MG63 (cell line): Measurements from ENCODE around the gene MAST4. TPM values are rescaled to one million over a fixed set of nuclear protein-coding genes. Genes with fewer than 3 reads are reported as not detected.

Source experiments
- DNase-seq: peaks from one replicate; pipeline ENCODE4 v3.0.0-alpha.2; 2020
- H3K27me3 ChIP-seq: fragments of 250-450 bp; sonication (Bioruptor Pico); 2 replicates; pipeline ENCODE4 v1.5.1; 2020; ENCODE audit warnings: mild to moderate bottlenecking, moderate library complexity
- H3K36me3 ChIP-seq: fragments of 250-450 bp; sonication (Bioruptor Pico); 2 replicates; pipeline ENCODE4 v1.5.1; 2020; ENCODE audit warnings: mild to moderate bottlenecking, moderate library complexity
- H3K4me3 ChIP-seq: fragments of 250-450 bp; sonication (Bioruptor Pico); 2 replicates; pipeline ENCODE4 v1.5.1; 2020; ENCODE audit warnings: mild to moderate bottlenecking, moderate library complexity
- H3K9me3 ChIP-seq: fragments of 250-450 bp; sonication (Bioruptor Pico); 2 replicates; pipeline ENCODE4 v1.5.1; 2020; ENCODE audit warnings: mild to moderate bottlenecking, moderate library complexity
- total RNA-seq: library from RNA; depleted of rRNA; stranded (reverse); fragments of >200 nt; shearing (Covaris generic); gene quantifications from 2 replicates; pipeline ENCODE4 v1.2.3, GENCODE V29; 2014; ENCODE audit warnings: low replicate concordance

Gene MAST4
- total RNA-seq, 1 experiment from 2014 or later = 0.16 TPM

- Histone ChIP-seq H3K36me3 (no peaks in the 10 kb centered on the region), H3K27me3 (no peaks in the 10 kb centered on the region), H3K4me3 (no peak overlapping the region), H3K9me3 (no peaks in the 10 kb centered on the region)
- DNase-seq = no peak
Observed at GRCh38 chr5:67053229-67053628, 457.0 kb downstream of the MAST4 start.

GRCh38 chr5:67058998-67059743 lies 463.0 kb downstream of the MAST4 start:
- no peak for DNase-seq
- no peaks in the 10 kb centered on the region for H3K36me3 ChIP-seq
- H3K4me3 ChIP-seq = no peak overlapping the region
- H3K9me3 ChIP-seq = no peaks in the 10 kb centered on the region
- no peaks in the 10 kb centered on the region for H3K27me3 ChIP-seq

GRCh38 chr5:67059744-67060490 lies 463.7 kb downstream of the MAST4 start:
- Histone ChIP-seq H3K27me3 (no peaks in the 10 kb centered on the region), H3K4me3 (no peak overlapping the region), H3K36me3 (no peaks in the 10 kb centered on the region), H3K9me3 (no peaks in the 10 kb centered on the region)
- peak; percentile 8 for DNase-seq

- Histone ChIP-seq H3K4me3 (no peak overlapping the region), H3K27me3 (no peaks in the 10 kb centered on the region), H3K36me3 (no peaks in the 10 kb centered on the region), H3K9me3 (no peaks in the 10 kb centered on the region)
- no peak for DNase-seq
Observed at GRCh38 chr5:67061511-67061910, 465.3 kb downstream of the MAST4 start.

- no peaks in the 10 kb centered on the region for H3K9me3 ChIP-seq
- H3K4me3 ChIP-seq = no peak overlapping the region
- H3K36me3 ChIP-seq = no peaks in the 10 kb centered on the region
- H3K27me3 ChIP-seq = no peaks in the 10 kb centered on the region
- no peak for DNase-seq
Observed at GRCh38 chr5:67063055-67063454, 466.9 kb downstream of the MAST4 start.

GRCh38 chr5:67063791-67064190 lies 467.6 kb downstream of the MAST4 start:
- DNase-seq = peak; percentile 5
- Histone ChIP-seq H3K27me3 (no peaks in the 10 kb centered on the region), H3K9me3 (no peaks in the 10 kb centered on the region), H3K36me3 (no peaks in the 10 kb centered on the region), H3K4me3 (no peak overlapping the region)

- Histone ChIP-seq H3K36me3 (no peaks in the 10 kb centered on the region), H3K4me3 (no peak overlapping the region), H3K9me3 (no peaks in the 10 kb centered on the region), H3K27me3 (no peaks in the 10 kb centered on the region)
- no peak for DNase-seq
Observed at GRCh38 chr5:67065237-67065636, 469.0 kb downstream of the MAST4 start.

GRCh38 chr5:67065696-67066095 lies 469.5 kb downstream of the MAST4 start:
- H3K27me3 ChIP-seq = no peaks in the 10 kb centered on the region
- H3K9me3 ChIP-seq = no peaks in the 10 kb centered on the region
- no peak for DNase-seq
- H3K4me3 ChIP-seq = no peak overlapping the region
- no peaks in the 10 kb centered on the region for H3K36me3 ChIP-seq

- no peaks in the 10 kb centered on the region for H3K27me3 ChIP-seq
- H3K36me3 ChIP-seq = no peaks in the 10 kb centered on the region
- DNase-seq = no peak
- no peak overlapping the region for H3K4me3 ChIP-seq
- no peaks in the 10 kb centered on the region for H3K9me3 ChIP-seq
Observed at GRCh38 chr5:67066815-67067214, 470.6 kb downstream of the MAST4 start.

- Histone ChIP-seq H3K9me3 (no peaks in the 10 kb centered on the region), H3K4me3 (no peak overlapping the region), H3K27me3 (no peaks in the 10 kb centered on the region), H3K36me3 (no peaks in the 10 kb centered on the region)
- no peak for DNase-seq
Observed at GRCh38 chr5:67073045-67073680, 477.0 kb downstream of the MAST4 start.

- Histone ChIP-seq H3K9me3 (no peaks in the 10 kb centered on the region), H3K36me3 (no peaks in the 10 kb centered on the region), H3K27me3 (no peaks in the 10 kb centered on the region), H3K4me3 (no peak overlapping the region)
- DNase-seq = no peak
Observed at GRCh38 chr5:67077296-67077695, 481.1 kb downstream of the MAST4 start.

- H3K27me3 ChIP-seq = no peaks in the 10 kb centered on the region
- H3K4me3 ChIP-seq = no peak overlapping the region
- H3K9me3 ChIP-seq = no peaks in the 10 kb centered on the region
- no peak for DNase-seq
- H3K36me3 ChIP-seq = no peaks in the 10 kb centered on the region
Observed at GRCh38 chr5:67081261-67081660, 485.1 kb downstream of the MAST4 start.

GRCh38 chr5:67082941-67083340 lies 486.7 kb downstream of the MAST4 start:
- Histone ChIP-seq H3K27me3 (no peaks in the 10 kb centered on the region), H3K4me3 (no peak overlapping the region), H3K36me3 (no peaks in the 10 kb centered on the region), H3K9me3 (no peaks in the 10 kb centered on the region)
- DNase-seq = no peak

- DNase-seq = no peak
- Histone ChIP-seq H3K9me3 (no peaks in the 10 kb centered on the region), H3K36me3 (no peaks in the 10 kb centered on the region), H3K27me3 (no peaks in the 10 kb centered on the region), H3K4me3 (no peak overlapping the region)
Observed at GRCh38 chr5:67085616-67086015, 489.4 kb downstream of the MAST4 start.

GRCh38 chr5:67089200-67089725 lies 493.1 kb downstream of the MAST4 start:
- H3K9me3 ChIP-seq = no peaks in the 10 kb centered on the region
- DNase-seq = peak; percentile 69
- H3K4me3 ChIP-seq = no peak overlapping the region
- no peaks in the 10 kb centered on the region for H3K27me3 ChIP-seq
- no peaks in the 10 kb centered on the region for H3K36me3 ChIP-seq

- no peak overlapping the region for H3K4me3 ChIP-seq
- no peak for DNase-seq
- no peaks in the 10 kb centered on the region for H3K9me3 ChIP-seq
- no peaks in the 10 kb centered on the region for H3K36me3 ChIP-seq
- H3K27me3 ChIP-seq = no peaks in the 10 kb centered on the region
Observed at GRCh38 chr5:67090040-67090439, 493.8 kb downstream of the MAST4 start.

GRCh38 chr5:67090593-67090992 lies 494.4 kb downstream of the MAST4 start:
- H3K9me3 ChIP-seq = no peaks in the 10 kb centered on the region
- no peak for DNase-seq
- no peak overlapping the region for H3K4me3 ChIP-seq
- H3K27me3 ChIP-seq = no peaks in the 10 kb centered on the region
- H3K36me3 ChIP-seq = no peaks in the 10 kb centered on the region
